ENCODE results near the gene PARS2.

Gene PARS2

DNA sequence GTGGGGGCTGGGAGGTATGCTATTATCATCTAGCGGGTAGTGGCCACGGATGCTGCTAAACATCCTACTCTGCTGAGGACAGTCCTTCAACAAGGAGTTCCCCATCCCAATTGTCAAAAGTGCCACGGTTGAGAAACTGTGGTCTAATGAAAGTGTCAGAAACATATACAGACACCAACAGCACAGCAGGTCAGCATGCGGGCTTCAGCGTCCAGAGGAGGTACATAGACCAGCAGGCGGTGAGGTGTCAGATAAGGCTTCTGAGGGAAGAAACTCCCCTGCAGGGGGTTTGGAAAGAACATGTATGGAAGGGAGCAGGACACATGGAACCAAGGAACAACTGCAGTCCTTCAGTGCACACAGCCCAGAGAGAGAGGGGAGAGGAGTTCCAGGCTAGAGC is 53.5 kb downstream of the PARS2 start:
- no peak for TF ChIP-seq GATA2 (IDR thresholded peaks at IDR 0.05; ENCODE audit: low read depth, low read length)
- no peak for TF ChIP-seq GATA3 (IDR thresholded peaks at IDR 0.05; ENCODE audit: low read depth, low read length)

DNA sequence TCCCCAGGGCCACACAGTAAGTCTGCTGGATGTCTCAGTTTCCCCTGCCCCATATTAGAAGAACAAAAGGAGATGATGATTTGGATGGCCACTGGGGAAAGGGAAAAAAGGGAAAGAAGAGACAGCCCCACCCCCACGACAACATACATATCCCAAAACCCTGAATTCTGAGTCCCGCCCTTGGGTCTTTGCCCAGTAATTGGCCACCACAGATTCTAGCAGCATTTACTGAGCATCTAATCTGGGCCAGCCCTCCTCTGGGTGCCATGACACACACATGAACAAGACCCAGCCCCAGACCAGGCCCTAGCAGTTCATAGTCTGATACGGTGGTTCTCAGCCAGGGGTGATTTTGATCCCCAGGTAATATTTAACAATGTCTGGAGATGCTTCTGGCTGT is 53.9 kb downstream of the PARS2 start:
- no peak for TF ChIP-seq GATA2 (IDR thresholded peaks at IDR 0.05; ENCODE audit: low read depth, low read length)
- no peak for TF ChIP-seq GATA3 (IDR thresholded peaks at IDR 0.05; ENCODE audit: low read depth, low read length)

DNA sequence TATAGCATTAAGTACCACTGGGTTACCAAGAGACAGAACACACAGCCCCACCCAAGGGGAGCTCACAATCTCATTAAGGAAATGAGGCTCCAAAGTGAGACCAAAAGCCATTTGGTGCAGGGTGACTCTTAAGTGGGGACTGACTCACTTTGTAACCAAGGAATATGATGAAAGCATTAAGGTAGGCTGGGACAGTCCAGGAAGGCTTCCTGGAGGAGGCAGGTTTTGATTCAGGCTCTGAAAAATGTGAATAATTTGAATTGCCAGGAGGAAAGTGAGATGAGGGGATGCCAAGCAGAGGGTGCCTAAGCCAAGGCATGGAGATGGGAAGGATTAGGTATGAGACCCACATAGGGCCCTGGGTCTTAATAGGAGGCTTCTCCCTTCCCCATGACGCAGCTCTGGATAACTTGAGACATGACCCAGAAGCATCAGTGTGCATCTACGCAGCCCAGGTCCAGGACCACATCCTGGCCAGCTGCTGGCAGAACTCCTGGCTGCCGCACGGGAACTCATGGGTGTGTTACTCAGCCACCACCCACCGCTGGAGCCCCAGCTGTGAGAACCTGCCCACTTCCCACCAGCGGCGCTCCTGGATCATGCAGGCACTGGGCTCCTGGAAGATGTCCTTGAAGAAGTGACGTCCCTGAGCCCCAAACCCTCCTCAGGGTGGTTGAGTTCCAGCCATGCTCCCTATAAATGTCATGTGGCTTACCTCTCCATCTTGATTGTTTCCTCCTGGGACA is 54.6 kb downstream of the PARS2 start:
- TF ChIP-seq GATA2 (IDR thresholded peaks at IDR 0.05; ENCODE audit: low read depth, low read length): no peak
- no peak for TF ChIP-seq GATA3 (IDR thresholded peaks at IDR 0.05; ENCODE audit: low read depth, low read length)

DNA sequence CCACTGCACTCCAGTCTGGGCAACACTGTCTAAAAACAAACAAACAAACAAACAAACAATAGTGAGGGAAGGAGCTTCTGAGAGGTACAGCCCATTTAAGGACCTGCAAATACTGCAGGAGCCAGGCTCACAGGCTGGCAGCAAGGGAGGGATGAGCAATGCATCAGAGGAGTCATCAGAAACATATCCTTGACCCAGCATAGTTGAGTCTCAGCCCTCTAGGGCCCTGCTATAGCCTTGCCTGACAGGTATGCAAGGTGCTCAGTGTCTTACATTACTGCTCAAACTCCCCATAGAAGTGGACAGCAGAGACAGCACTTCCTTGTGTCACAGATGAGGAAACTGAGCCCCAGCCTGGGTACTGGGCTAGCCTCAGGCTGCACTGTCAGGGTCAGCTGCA is 55.9 kb downstream of the PARS2 start:
- TF ChIP-seq GATA2 (IDR thresholded peaks at IDR 0.05; ENCODE audit: low read depth, low read length): no peak
- TF ChIP-seq GATA3 (IDR thresholded peaks at IDR 0.05; ENCODE audit: low read depth, low read length): no peak

All from SH-SY5Y (cell line).